Muscle layer of colon (tissue), 2 donors: ENCODE results near the gene WNT6.

Experiments
- H3K27ac ChIP-seq: one replicate; pipeline ENCODE4 v1.7.0; 2013; ENCODE audit warnings: low read depth, mild to moderate bottlenecking, low read length, moderate library complexity
- H3K27me3 ChIP-seq, 2 donors: one replicate each; pipeline ENCODE4 v1.7.0; 2013; ENCODE audit warnings: low read length in 2 of 2, mild to moderate bottlenecking in 2 of 2; ENCODE audit not compliant: insufficient read depth in 2 of 2, control insufficient read depth in 1 of 2
- H3K36me3 ChIP-seq: one replicate; pipeline ENCODE4 v1.7.0; 2013; ENCODE audit warnings: mild to moderate bottlenecking, low read length; ENCODE audit not compliant: insufficient read depth
- H3K4me1 ChIP-seq: one replicate; pipeline ENCODE4 v1.7.0; 2013; ENCODE audit warnings: mild to moderate bottlenecking, low read length; ENCODE audit not compliant: insufficient read depth
- H3K4me3 ChIP-seq, 2 donors: one replicate each; pipeline ENCODE4 v1.7.0; 2013; ENCODE audit warnings: low read length in 2 of 2, low read depth in 1 of 2, mild to moderate bottlenecking in 1 of 2, moderate library complexity in 1 of 2
- H3K9ac ChIP-seq: one replicate; pipeline ENCODE4 v1.7.0; 2013; ENCODE audit warnings: low read length
- H3K9me3 ChIP-seq: one replicate; pipeline ENCODE4 v1.7.0; 2013; ENCODE audit warnings: mild to moderate bottlenecking, low read length
- donor health status: abdominal sarcoma.
- donor health status: Adenocarcinoma of cecum.

WNT6 gene

DNA sequence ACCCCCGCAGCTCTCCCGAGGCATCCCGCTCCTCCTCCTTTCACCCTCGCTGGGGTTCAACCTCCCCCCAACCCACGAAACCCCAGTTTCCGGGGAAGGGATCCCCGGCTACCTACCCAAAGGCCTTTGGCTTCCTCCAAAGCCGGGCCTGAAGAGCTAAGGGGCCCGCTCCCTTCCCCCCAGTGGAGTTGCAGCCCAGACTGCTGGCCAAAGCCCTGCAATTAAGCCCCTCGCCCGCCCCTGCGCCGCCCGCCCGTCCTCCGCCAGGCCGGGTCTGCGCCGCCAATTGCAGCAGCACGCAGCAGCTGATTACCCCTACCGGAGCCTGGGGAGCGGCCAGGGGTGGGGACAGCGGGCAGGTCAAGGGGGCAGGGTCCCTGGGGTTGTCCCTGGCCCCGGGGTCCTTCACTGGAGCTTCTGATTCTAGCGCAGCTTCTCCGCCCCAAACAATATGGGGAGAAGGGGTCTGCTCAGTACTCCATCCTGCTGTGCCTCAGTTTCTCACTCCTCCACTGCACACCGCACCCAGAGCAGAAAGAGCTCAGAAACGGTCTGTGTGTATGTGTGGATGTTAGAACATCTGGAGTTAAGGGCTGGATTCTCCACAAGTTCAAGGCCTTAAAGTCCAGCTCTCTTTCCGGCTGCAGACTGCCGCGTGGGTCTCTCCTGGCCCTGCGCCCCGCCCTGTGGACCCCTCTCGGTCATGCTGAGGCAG lies 37.9 kb downstream of the WNT6 start:
- Histone ChIP-seq H3K27ac (no peak overlapping the region), H3K27me3 (peaks cover 72 to 94% of the 10 kb centered on the region in 2 donors), H3K36me3 (no peaks in the 10 kb centered on the region), H3K4me1 (peaks cover 19% of the 10 kb centered on the region), H3K4me3 (no peak overlapping the region), H3K9ac (no peak overlapping the region), H3K9me3 (no peaks in the 10 kb centered on the region)

- Histone ChIP-seq H3K4me1 (peaks cover 16% of the 10 kb centered on the region), H3K4me3 (peak overlapping the region in 1 of 2 donors; percentile 31), H3K9ac (no peak overlapping the region), H3K9me3 (no peaks in the 10 kb centered on the region), H3K27ac (no peak overlapping the region), H3K27me3 (peaks cover 71 to 90% of the 10 kb centered on the region in 2 donors), H3K36me3 (no peaks in the 10 kb centered on the region)
Measured at GRCh38 chr2:218898109-218898878, 38.7 kb downstream of the WNT6 start.

- no peaks in the 10 kb centered on the region for H3K9me3 ChIP-seq
- H3K27ac ChIP-seq, result no peak overlapping the region
- H3K27me3 ChIP-seq, result peaks cover 62 to 82% of the 10 kb centered on the region in 2 donors
- H3K36me3 ChIP-seq, result no peaks in the 10 kb centered on the region
- no peak overlapping the region for H3K9ac ChIP-seq
- no peak overlapping the region for H3K4me3 ChIP-seq
- H3K4me1 ChIP-seq, result peaks cover 12% of the 10 kb centered on the region
Measured at GRCh38 chr2:218899147-218899546, 39.5 kb downstream of the WNT6 start.

DNA sequence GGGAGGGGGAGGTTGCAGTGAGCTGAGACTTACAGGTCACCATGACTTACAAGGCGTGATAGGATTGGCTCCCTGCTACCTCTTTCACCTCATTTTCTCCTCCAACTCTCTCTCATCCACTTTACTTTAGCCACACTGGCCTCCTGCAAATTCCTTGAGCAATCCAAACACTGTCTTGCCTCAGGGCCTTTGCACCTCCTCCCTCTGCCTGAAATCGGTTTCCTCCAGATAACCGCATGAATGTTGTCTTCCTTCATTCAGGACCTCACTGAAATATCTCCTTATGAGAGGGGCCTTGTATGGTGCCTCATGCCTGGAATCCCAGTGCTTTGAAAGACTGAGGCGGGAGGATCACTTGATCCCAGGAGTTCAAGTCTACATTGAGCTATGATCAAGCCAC lies 42.8 kb downstream of the WNT6 start:
- no peaks in the 10 kb centered on the region for H3K9me3 ChIP-seq
- no peak overlapping the region for H3K27ac ChIP-seq
- H3K27me3 ChIP-seq, result peaks cover 30 to 49% of the 10 kb centered on the region in 2 donors
- no peak overlapping the region for H3K4me3 ChIP-seq
- no peak overlapping the region for H3K9ac ChIP-seq
- no peaks in the 10 kb centered on the region for H3K36me3 ChIP-seq
- H3K4me1 ChIP-seq, result peaks cover 12% of the 10 kb centered on the region

GRCh38 chr2:218904176-218904575 lies 44.6 kb downstream of the WNT6 start:
- H3K27me3 ChIP-seq, result peaks cover 13 to 32% of the 10 kb centered on the region in 2 donors

GRCh38 chr2:218908721-218909619 lies 49.4 kb downstream of the WNT6 start:
- no peak overlapping the region for H3K9ac ChIP-seq
- H3K4me3 ChIP-seq, result peak overlapping the region; percentile 71 to 87
- H3K9me3 ChIP-seq, result no peaks in the 10 kb centered on the region
- no peaks in the 10 kb centered on the region for H3K27me3 ChIP-seq
- H3K4me1 ChIP-seq, result peaks cover 3% of the 10 kb centered on the region
- H3K36me3 ChIP-seq, result no peaks in the 10 kb centered on the region
- H3K27ac ChIP-seq, result no peak overlapping the region

More at GRCh38 chr2:218904176-218904575, 44.6 kb downstream of the WNT6 start:
- Histone ChIP-seq H3K36me3 (no peaks in the 10 kb centered on the region), H3K27ac (no peak overlapping the region), H3K9ac (no peak overlapping the region), H3K9me3 (no peaks in the 10 kb centered on the region), H3K4me1 (peaks cover 3% of the 10 kb centered on the region), H3K4me3 (no peak overlapping the region)

GRCh38 chr2:218910741-218911140 lies 51.1 kb downstream of the WNT6 start:
- H3K36me3 ChIP-seq, result no peaks in the 10 kb centered on the region
- no peak overlapping the region for H3K4me3 ChIP-seq
- H3K9me3 ChIP-seq, result no peaks in the 10 kb centered on the region
- no peak overlapping the region for H3K9ac ChIP-seq
- H3K27ac ChIP-seq, result no peak overlapping the region
- H3K4me1 ChIP-seq, result peaks cover 3% of the 10 kb centered on the region
- no peaks in the 10 kb centered on the region for H3K27me3 ChIP-seq

DNA sequence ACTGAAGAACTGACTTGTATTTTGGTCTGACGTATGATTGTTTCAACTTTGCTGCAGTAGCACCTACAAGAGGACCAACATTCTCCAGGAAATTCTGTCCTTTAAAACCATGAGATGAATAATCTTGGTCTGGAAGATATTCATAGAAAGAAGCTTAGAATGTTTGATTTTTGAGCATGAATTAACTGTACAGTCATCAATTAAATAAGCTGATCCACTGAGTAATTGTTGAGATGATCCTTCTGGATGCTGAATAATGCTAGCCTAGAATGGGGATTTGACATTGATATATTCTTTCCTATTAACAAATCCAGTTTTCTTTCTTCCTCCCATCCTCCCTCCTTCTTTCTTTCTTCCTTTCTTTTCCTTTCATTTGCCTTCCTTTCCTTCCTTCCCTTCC lies 60.9 kb downstream of the WNT6 start:
- Histone ChIP-seq H3K36me3 (no peaks in the 10 kb centered on the region), H3K9ac (no peak overlapping the region), H3K4me1 (no peaks in the 10 kb centered on the region), H3K9me3 (no peaks in the 10 kb centered on the region), H3K27me3 (peaks cover 0 to 4% of the 10 kb centered on the region in 2 donors), H3K4me3 (no peak overlapping the region), H3K27ac (no peak overlapping the region)
